Activated CD8-positive, alpha-beta memory T cell treated with anti-CD3 and anti-CD28 coated beads, Interleukin-2, amount 50 U/mL, for 1 hour (primary cell): ENCODE results near the gene LAMC3.
"Not testable (repeated sequence)": the region's sequence is repeated elsewhere in the genome, so short reads cannot be mapped to it uniquely, and the experiment has no call there.

Experiments
- DNase-seq: peaks from one replicate; pipeline ENCODE4 v3.0.0-alpha.2; 2020; ENCODE audit errors: extremely low read depth

Gene LAMC3

GRCh38 chr9:131097126-131097947 is 88.4 kb downstream of the LAMC3 start:
- no peak for DNase-seq

- no peak for DNase-seq
Observed at GRCh38 chr9:131097948-131098278, 88.9 kb downstream of the LAMC3 start.

- no peak for DNase-seq
Observed at GRCh38 chr9:131098391-131099101, 89.6 kb downstream of the LAMC3 start.

- no peak for DNase-seq
Observed at GRCh38 chr9:131099102-131099606, 90.2 kb downstream of the LAMC3 start.

- DNase-seq = not testable (repeated sequence)
Observed at GRCh38 chr9:131099845-131100244, 90.9 kb downstream of the LAMC3 start.

- DNase-seq = no peak
Observed at GRCh38 chr9:131100445-131100844, 91.5 kb downstream of the LAMC3 start.

GRCh38 chr9:131101207-131101964 is 92.4 kb downstream of the LAMC3 start:
- DNase-seq = no peak

- no peak for DNase-seq
Observed at GRCh38 chr9:131103024-131103423, 94.0 kb downstream of the LAMC3 start.

- DNase-seq = no peak
Observed at GRCh38 chr9:131103535-131103934, 94.6 kb downstream of the LAMC3 start.

GRCh38 chr9:131104016-131104740 is 95.2 kb downstream of the LAMC3 start:
- no peak for DNase-seq

- DNase-seq = no peak
Observed at GRCh38 chr9:131105952-131106351, 97.0 kb downstream of the LAMC3 start.

- DNase-seq = no peak
Observed at GRCh38 chr9:131107760-131108159, 98.8 kb downstream of the LAMC3 start.

- no peak for DNase-seq
Observed at GRCh38 chr9:131111186-131111853, 102.3 kb downstream of the LAMC3 start.

- DNase-seq = no peak
Observed at GRCh38 chr9:131111854-131112311, 102.9 kb downstream of the LAMC3 start.

GRCh38 chr9:131112374-131113154 is 103.6 kb downstream of the LAMC3 start:
- DNase-seq = no peak

- DNase-seq = no peak
Observed at GRCh38 chr9:131113655-131114054, 104.7 kb downstream of the LAMC3 start.

GRCh38 chr9:131114084-131114535 is 105.1 kb downstream of the LAMC3 start:
- no peak for DNase-seq

GRCh38 chr9:131115360-131115742 is 106.4 kb downstream of the LAMC3 start:
- not testable (repeated sequence) for DNase-seq

GRCh38 chr9:131116281-131117120 is 107.5 kb downstream of the LAMC3 start:
- no peak for DNase-seq
